Measurements from ENCODE around the gene PDZD4.

- no peak for TF ChIP-seq CTCF (conservative IDR thresholded peaks at IDR 0.05)
- no peak for TF ChIP-seq ZFX (IDR thresholded peaks at IDR 0.05)
Measured at GRCh38 chrX:153770601-153771414, 59.5 kb downstream of the PDZD4 start.
